HepG2 (cell line): ENCODE data around the gene RNGTT. TPM values are rescaled to one million over a fixed set of nuclear protein-coding genes. Genes with fewer than 3 reads are reported as not detected.
A peak's percentile ranks its signal among the peaks of the same experiment; 100 is the strongest.

Experiments used
- ARNTL ChIP-seq: sonication (generic); formaldehyde crosslinking; IDR thresholded peaks from 2 replicates; pipeline ENCODE4 v1.4.0; 2020; ENCODE audit warnings: mild to moderate bottlenecking, missing genetic modification reagents
- CEBPB ChIP-seq: IDR thresholded peaks from 2 replicates; pipeline ENCODE4 v1.6.1; 2011; ENCODE audit warnings: low read depth, low read length, improper control_type of control experiment, borderline replicate concordance
- GATAD2A ChIP-seq: IDR thresholded peaks from 2 replicates; pipeline ENCODE4 v1.6.1; 2016
- HNF4A ChIP-seq: sonication (generic); formaldehyde crosslinking; IDR thresholded peaks from 2 replicates; pipeline ENCODE4 v1.4.0; 2020; ENCODE audit warnings: missing genetic modification reagents
- ISL2 ChIP-seq: sonication (generic); formaldehyde crosslinking; IDR thresholded peaks from 2 replicates; pipeline ENCODE4 v1.5.0; 2020; ENCODE audit warnings: missing genetic modification reagents
- JUNB ChIP-seq: sonication (generic); formaldehyde crosslinking; IDR thresholded peaks from 2 replicates; pipeline ENCODE4 v1.8.0; 2022; ENCODE audit warnings: missing genetic modification reagents, mild to moderate bottlenecking, borderline replicate concordance
- NCOA2 ChIP-seq: sonication (generic); formaldehyde crosslinking; IDR thresholded peaks from 2 replicates; pipeline ENCODE4 v1.8.0; 2022; ENCODE audit warnings: inconsistent platforms
- NFE2L2 ChIP-seq: fragments of 150-350 bp; IDR thresholded peaks from 2 replicates; pipeline ENCODE4 v1.6.1; 2014; ENCODE audit warnings: low read length
- NR2F6 ChIP-seq, 2 experiments: IDR thresholded peaks; 2 replicates each; pipeline ENCODE4 v1.6.1; 2016; ENCODE audit warnings: antibody characterized with exemption in 1 of 2, mild to moderate bottlenecking in 1 of 2
- POLR2AphosphoS2 ChIP-seq: IDR thresholded peaks from 2 replicates; pipeline ENCODE4 v1.6.1; 2011; ENCODE audit warnings: low read depth, low read length, improper control_type of control experiment
- RAD51 ChIP-seq: fragments of 450-650 bp; IDR thresholded peaks from 2 replicates; pipeline ENCODE4 v1.6.1; 2016; ENCODE audit warnings: borderline replicate concordance
- RARG ChIP-seq: sonication (generic); formaldehyde crosslinking; IDR thresholded peaks from 2 replicates; pipeline ENCODE4 v1.4.0; 2020; ENCODE audit warnings: low read depth, mild to moderate bottlenecking, missing genetic modification reagents
- ZNF350 ChIP-seq: sonication (generic); formaldehyde crosslinking; IDR thresholded peaks from 2 replicates; pipeline ENCODE4 v1.4.0; 2020; ENCODE audit warnings: mild to moderate bottlenecking, low read depth, missing genetic modification reagents, borderline replicate concordance
- ZNF501 ChIP-seq: sonication (generic); formaldehyde crosslinking; IDR thresholded peaks from 2 replicates; pipeline ENCODE4 v1.5.1; 2020; ENCODE audit warnings: mild to moderate bottlenecking, moderate library complexity, missing genetic modification reagents
- ZNF614 ChIP-seq: IDR thresholded peaks from 2 replicates; pipeline ENCODE4 v1.6.1; 2018; ENCODE audit warnings: missing biosample characterization, missing genetic modification reagents, inconsistent platforms, borderline replicate concordance
- ZNF670 ChIP-seq: sonication (generic); formaldehyde crosslinking; IDR thresholded peaks from 2 replicates; pipeline ENCODE4 v1.8.0; 2022; ENCODE audit warnings: mild to moderate bottlenecking, missing genetic modification reagents, borderline replicate concordance
- ZNF746 ChIP-seq: sonication (generic); formaldehyde crosslinking; IDR thresholded peaks from 2 replicates; pipeline ENCODE4 v1.8.0; 2022; ENCODE audit warnings: mild to moderate bottlenecking, missing genetic modification reagents
- ZNF816 ChIP-seq: sonication (generic); formaldehyde crosslinking; IDR thresholded peaks from 2 replicates; pipeline ENCODE4 v1.8.0; 2022; ENCODE audit warnings: missing genetic modification reagents, mild to moderate bottlenecking, borderline replicate concordance
- ZNF891 ChIP-seq: sonication (generic); formaldehyde crosslinking; IDR thresholded peaks from 2 replicates; pipeline ENCODE4 v1.5.0; 2020; ENCODE audit warnings: mild to moderate bottlenecking, missing genetic modification reagents
- ZSCAN25 ChIP-seq: sonication (generic); formaldehyde crosslinking; IDR thresholded peaks from 2 replicates; pipeline ENCODE4 v1.8.0; 2022; ENCODE audit warnings: mild to moderate bottlenecking, missing genetic modification reagents
- polyA plus RNA-seq, 8 experiments: library from polyadenylated mRNA; depleted of rRNA in 3 of 8; stranded (reverse) in 7 of 8; unstranded in 1 of 8; fragments of >200 nt; fragmentation: Illumina TruSeq in 4 of 8; extraction: Trizol in 4 of 8; gene quantifications; 2 replicates each; pipeline versions ENCODE4 v1.2.1 to v1.2.3, GENCODE V29; 2011 to 2016; ENCODE audit warnings: low read depth in 4 of 8, missing spikeins in 1 of 8, mixed read lengths in 1 of 8; ENCODE audit not compliant: insufficient read depth in 1 of 8
- total RNA-seq, 5 experiments: library from RNA; depleted of rRNA; stranded (reverse); fragments of >200 nt; fragmentation: Illumina TruSeq; extraction: Trizol; gene quantifications; 2 replicates each; pipeline ENCODE4 v1.2.3, GENCODE V29; 2016; ENCODE audit warnings: low read depth in 1 of 5
- TF ChIP-seq, protein P1 (sequence below): sonication (generic); formaldehyde crosslinking; IDR thresholded peaks from 2 replicates; pipeline ENCODE4 v1.4.0; 2020; ENCODE audit warnings: missing genetic modification reagents
- TF ChIP-seq, protein P2 (sequence below): IDR thresholded peaks from 2 replicates; pipeline ENCODE4 v1.6.1; 2012; ENCODE audit warnings: low read depth, low read length, improper control_type of control experiment
- TF ChIP-seq, protein P3 (sequence below): conservative IDR thresholded peaks from 2 replicates; pipeline ENCODE4 v1.6.1; 2018; ENCODE audit warnings: missing genetic modification reagents

Gene RNGTT
- total and polyA plus RNA-seq, 2 of the 13 experiments (the other 11 are each of a cell fraction or from before 2014, with no cell fraction given), result 6.0 to 22.6 TPM

DNA sequence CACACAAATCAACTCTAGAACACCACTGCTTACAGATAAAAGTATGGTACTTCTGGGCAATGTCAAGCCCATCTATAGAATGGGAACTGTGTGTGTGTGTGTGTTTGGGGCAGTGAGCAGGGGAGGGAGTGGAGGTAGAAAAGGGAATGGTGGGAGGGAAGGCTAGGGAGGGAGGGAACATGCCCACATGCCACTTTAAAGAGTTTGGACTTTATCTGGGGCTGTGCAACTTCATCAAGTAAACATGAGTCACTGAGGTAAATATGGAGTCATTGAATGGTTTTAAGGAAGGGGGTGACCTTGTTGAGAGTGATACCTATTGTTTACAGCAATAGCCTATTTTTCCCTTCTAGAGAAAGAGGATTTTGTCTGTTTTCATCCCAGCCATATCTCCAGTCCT is 22.5 kb upstream of the RNGTT start (continued):
- TF ChIP-seq ZNF670 (CRISPR knock-in tag) (peak; percentile 53; the same call in 1 of the 2 replicates), NR2F6 (IDR thresholded peaks at IDR 0.05) (peak; percentile 57), NR2F6 (CRISPR knock-in tag; IDR thresholded peaks at IDR 0.05) (peak; percentile 25; the same call in 1 of the 2 replicates), ZNF891 (CRISPR knock-in tag) (no peak), GATAD2A (CRISPR knock-in tag) (peak; percentile 89), ZNF501 (CRISPR knock-in tag) (0 out of 2 replicates have a peak, but pooled peaks have one; percentile 15), HNF4A (CRISPR knock-in tag) (peak; percentile 39; the same call in 1 of the 2 replicates), RAD51 (no peak), RARG (CRISPR knock-in tag) (no peak), JUNB (CRISPR knock-in tag) (peak; percentile 97), ISL2 (CRISPR knock-in tag) (peak; percentile 50; the same call in 1 of the 2 replicates), CEBPB (peak; percentile 55; the same call in 1 of the 2 replicates), ZNF816 (no peak), ZNF746 (CRISPR knock-in tag) (peak; percentile 87), ZSCAN25 (peak; percentile 80; the same call in 1 of the 2 replicates), POLR2AphosphoS2 (no peak), NCOA2 (CRISPR knock-in tag) (peak; percentile 72), ZNF614 (0 out of 2 replicates have a peak, but pooled peaks have one; percentile 20), ARNTL (CRISPR knock-in tag) (0 out of 2 replicates have a peak, but pooled peaks have one; percentile 45), ZNF350 (CRISPR knock-in tag) (no peak), NFE2L2 (no peak)
- TF ChIP-seq, protein P1, sequence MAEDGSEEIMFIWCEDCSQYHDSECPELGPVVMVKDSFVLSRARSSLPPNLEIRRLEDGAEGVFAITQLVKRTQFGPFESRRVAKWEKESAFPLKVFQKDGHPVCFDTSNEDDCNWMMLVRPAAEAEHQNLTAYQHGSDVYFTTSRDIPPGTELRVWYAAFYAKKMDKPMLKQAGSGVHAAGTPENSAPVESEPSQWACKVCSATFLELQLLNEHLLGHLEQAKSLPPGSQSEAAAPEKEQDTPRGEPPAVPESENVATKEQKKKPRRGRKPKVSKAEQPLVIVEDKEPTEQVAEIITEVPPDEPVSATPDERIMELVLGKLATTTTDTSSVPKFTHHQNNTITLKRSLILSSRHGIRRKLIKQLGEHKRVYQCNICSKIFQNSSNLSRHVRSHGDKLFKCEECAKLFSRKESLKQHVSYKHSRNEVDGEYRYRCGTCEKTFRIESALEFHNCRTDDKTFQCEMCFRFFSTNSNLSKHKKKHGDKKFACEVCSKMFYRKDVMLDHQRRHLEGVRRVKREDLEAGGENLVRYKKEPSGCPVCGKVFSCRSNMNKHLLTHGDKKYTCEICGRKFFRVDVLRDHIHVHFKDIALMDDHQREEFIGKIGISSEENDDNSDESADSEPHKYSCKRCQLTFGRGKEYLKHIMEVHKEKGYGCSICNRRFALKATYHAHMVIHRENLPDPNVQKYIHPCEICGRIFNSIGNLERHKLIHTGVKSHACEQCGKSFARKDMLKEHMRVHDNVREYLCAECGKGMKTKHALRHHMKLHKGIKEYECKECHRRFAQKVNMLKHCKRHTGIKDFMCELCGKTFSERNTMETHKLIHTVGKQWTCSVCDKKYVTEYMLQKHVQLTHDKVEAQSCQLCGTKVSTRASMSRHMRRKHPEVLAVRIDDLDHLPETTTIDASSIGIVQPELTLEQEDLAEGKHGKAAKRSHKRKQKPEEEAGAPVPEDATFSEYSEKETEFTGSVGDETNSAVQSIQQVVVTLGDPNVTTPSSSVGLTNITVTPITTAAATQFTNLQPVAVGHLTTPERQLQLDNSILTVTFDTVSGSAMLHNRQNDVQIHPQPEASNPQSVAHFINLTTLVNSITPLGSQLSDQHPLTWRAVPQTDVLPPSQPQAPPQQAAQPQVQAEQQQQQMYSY, result no peak
- TF ChIP-seq, protein P2, sequence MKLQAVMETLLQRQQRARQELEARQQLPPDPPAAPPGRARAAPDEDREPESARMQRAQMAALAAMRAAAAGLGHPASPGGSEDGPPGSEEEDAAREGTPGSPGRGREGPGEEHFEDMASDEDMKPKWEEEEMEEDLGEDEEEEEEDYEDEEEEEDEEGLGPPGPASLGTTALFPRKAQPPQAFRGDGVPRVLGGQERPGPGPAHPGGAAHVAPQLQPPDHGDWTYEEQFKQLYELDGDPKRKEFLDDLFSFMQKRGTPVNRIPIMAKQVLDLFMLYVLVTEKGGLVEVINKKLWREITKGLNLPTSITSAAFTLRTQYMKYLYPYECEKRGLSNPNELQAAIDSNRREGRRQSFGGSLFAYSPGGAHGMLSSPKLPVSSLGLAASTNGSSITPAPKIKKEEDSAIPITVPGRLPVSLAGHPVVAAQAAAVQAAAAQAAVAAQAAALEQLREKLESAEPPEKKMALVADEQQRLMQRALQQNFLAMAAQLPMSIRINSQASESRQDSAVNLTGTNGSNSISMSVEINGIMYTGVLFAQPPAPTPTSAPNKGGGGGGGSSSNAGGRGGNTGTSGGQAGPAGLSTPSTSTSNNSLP, result peak; percentile 79; the same call in 1 of the 2 replicates
- TF ChIP-seq, protein P3, sequence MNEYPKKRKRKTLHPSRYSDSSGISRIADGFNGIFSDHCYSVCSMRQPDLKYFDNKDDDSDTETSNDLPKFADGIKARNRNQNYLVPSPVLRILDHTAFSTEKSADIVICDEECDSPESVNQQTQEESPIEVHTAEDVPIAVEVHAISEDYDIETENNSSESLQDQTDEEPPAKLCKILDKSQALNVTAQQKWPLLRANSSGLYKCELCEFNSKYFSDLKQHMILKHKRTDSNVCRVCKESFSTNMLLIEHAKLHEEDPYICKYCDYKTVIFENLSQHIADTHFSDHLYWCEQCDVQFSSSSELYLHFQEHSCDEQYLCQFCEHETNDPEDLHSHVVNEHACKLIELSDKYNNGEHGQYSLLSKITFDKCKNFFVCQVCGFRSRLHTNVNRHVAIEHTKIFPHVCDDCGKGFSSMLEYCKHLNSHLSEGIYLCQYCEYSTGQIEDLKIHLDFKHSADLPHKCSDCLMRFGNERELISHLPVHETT (CRISPR knock-in tag), result no peak
